Measurements from ENCODE around the gene TMSB15A.

DNA sequence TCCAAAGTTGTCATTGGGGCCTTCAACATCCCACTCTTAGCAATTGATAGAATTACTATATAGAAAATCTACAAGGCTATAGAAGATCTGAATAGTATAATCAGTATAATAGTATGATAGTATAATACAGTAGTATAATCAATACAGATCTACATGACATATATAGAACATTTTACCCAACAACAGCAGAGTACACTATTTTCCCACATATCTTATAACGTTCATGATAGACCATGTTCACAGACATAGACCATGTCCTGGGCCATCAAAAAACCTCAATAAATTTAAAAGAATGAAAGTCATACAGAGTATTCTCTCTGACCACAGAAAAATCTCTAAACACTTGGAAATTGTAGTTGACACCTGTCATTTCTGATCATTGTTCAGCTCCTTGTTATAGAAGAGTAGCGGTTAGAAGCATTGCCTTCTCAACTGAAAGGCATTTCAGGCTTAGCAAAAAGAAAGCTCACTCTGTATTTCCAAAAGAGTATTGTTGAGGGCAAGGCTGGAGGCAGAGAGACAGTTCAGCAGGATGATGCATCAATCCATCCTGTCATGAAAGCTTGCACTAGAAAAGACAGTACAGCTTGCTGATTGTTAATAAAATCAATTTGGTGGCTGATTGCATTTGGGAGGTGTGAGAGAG is 44.0 kb upstream of the TMSB15A start:
- TF ChIP-seq, protein P1, sequence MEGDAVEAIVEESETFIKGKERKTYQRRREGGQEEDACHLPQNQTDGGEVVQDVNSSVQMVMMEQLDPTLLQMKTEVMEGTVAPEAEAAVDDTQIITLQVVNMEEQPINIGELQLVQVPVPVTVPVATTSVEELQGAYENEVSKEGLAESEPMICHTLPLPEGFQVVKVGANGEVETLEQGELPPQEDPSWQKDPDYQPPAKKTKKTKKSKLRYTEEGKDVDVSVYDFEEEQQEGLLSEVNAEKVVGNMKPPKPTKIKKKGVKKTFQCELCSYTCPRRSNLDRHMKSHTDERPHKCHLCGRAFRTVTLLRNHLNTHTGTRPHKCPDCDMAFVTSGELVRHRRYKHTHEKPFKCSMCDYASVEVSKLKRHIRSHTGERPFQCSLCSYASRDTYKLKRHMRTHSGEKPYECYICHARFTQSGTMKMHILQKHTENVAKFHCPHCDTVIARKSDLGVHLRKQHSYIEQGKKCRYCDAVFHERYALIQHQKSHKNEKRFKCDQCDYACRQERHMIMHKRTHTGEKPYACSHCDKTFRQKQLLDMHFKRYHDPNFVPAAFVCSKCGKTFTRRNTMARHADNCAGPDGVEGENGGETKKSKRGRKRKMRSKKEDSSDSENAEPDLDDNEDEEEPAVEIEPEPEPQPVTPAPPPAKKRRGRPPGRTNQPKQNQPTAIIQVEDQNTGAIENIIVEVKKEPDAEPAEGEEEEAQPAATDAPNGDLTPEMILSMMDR (IDR thresholded peaks at IDR 0.05): no peak
- TF ChIP-seq POLR2A (IDR thresholded peaks at IDR 0.05): no peak
